Liver (tissue), 3 donors: ENCODE measurements around the gene CPOX.

Source experiments
- ATF3 ChIP-seq: IDR thresholded peaks from 2 replicates; pipeline ENCODE4 v1.6.1; 2016; ENCODE audit warnings: antibody characterized with exemption
- CTCF ChIP-seq: fragments of 150-350 bp; IDR thresholded peaks from 2 replicates; pipeline ENCODE4 v1.5.1; 2017; ENCODE audit warnings: improper control_type of control experiment, low read depth, low read length; ENCODE audit not compliant: missing input control
- EGR1 ChIP-seq, 2 donors: IDR thresholded peaks; 2 replicates each; pipeline ENCODE4 v1.6.1; 2016 to 2018; ENCODE audit warnings: antibody characterized with exemption in 2 of 2, low read depth in 2 of 2
- FOXA1 ChIP-seq: IDR thresholded peaks from 2 replicates; pipeline ENCODE4 v1.6.1; 2016; ENCODE audit warnings: antibody characterized with exemption
- FOXA2 ChIP-seq: IDR thresholded peaks from 2 replicates; pipeline ENCODE4 v1.6.1; 2016; ENCODE audit warnings: antibody characterized with exemption
- GABPA ChIP-seq, 2 donors: IDR thresholded peaks in 1 of 2; conservative IDR thresholded peaks in 1 of 2; 2 replicates each; pipeline ENCODE4 v1.6.1; 2016; ENCODE audit warnings: antibody characterized with exemption in 2 of 2, mild to moderate bottlenecking in 1 of 2, moderate library complexity in 1 of 2
- JUND ChIP-seq, 2 donors: IDR thresholded peaks; 2 replicates each; pipeline ENCODE4 v1.6.1; 2016; ENCODE audit warnings: antibody characterized with exemption in 2 of 2
- NR2F2 ChIP-seq: IDR thresholded peaks from 2 replicates; pipeline ENCODE4 v1.6.1; 2016; ENCODE audit warnings: antibody characterized with exemption
- RAD21 ChIP-seq, 2 donors: IDR thresholded peaks; 2 replicates each; pipeline ENCODE4 v1.6.1; 2016; ENCODE audit warnings: antibody characterized with exemption in 2 of 2, mild to moderate bottlenecking in 2 of 2
- REST ChIP-seq: IDR thresholded peaks from 2 replicates; pipeline ENCODE4 v1.6.1; 2016; ENCODE audit warnings: antibody characterized with exemption, mild to moderate bottlenecking
- SP1 ChIP-seq: IDR thresholded peaks from 2 replicates; pipeline ENCODE4 v1.6.1; 2018; ENCODE audit warnings: antibody characterized with exemption, mild to moderate bottlenecking
- TAF1 ChIP-seq: conservative IDR thresholded peaks from 2 replicates; pipeline ENCODE4 v1.6.1; 2016; ENCODE audit warnings: antibody characterized with exemption, mild to moderate bottlenecking
- YY1 ChIP-seq: IDR thresholded peaks from 2 replicates; pipeline ENCODE4 v1.6.1; 2016; ENCODE audit warnings: antibody characterized with exemption, mild to moderate bottlenecking
- donor health status: healthy.
- donor health status: healthy.

DNA sequence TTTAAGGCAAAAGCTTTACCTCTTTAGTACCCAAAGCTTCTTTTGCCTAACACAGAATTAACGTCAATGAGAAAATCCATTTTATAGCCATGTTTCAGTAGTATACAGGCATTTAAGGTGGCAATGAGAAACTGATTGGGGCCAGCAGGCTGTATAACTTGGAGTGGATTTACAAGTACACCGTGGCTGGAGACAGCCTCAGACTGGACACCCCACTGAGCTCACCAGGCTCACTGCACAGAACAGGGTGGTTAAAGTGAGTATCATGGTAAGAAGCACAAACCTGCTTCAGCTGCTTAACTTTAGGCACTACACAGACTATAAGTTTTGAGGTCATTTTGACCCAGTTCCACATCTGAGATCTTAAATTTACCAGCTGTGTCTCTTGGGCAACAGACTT is 8.9 kb downstream of the CPOX start:
- no peak for TF ChIP-seq CTCF
- no peak for TF ChIP-seq REST
- TF ChIP-seq TAF1 = no peak
- no peak for TF ChIP-seq SP1
- no peak for TF ChIP-seq NR2F2
- TF ChIP-seq RAD21 (IDR thresholded peaks at IDR 0.05) = no peak
- no peak for TF ChIP-seq EGR1 (IDR thresholded peaks at IDR 0.05; ENCODE audit: low read depth in 2 of 2)
- no peak for TF ChIP-seq YY1
- TF ChIP-seq JUND (IDR thresholded peaks at IDR 0.05) = no peak
- TF ChIP-seq ATF3 = no peak
- no peak for TF ChIP-seq FOXA2
- TF ChIP-seq GABPA (IDR thresholded peaks at IDR 0.05 in 1 of 2, conservative IDR thresholded peaks at IDR 0.05 in 1 of 2) = no peak
- no peak for TF ChIP-seq FOXA1
